HG03064 (cell line): ENCODE data around the gene CARD14.
A peak's percentile ranks its signal among the peaks of the same experiment; 100 is the strongest.
"Not testable (repeated sequence)": the region's sequence is repeated elsewhere in the genome, so short reads cannot be mapped to it uniquely, and the experiment has no call there.

Experiments used
- ATAC-seq: cut with Tn5 transposase; IDR thresholded peaks from one replicate; pipeline ENCODE4 v1.9.1; 2021; ENCODE audit warnings: low read depth; ENCODE audit not compliant: unreplicated experiment

Gene CARD14

GRCh38 chr17:80247561-80247960, 77.7 kb downstream of the CARD14 start:
- no peak for ATAC-seq

GRCh38 chr17:80248001-80248893, 78.4 kb downstream of the CARD14 start:
- ATAC-seq, result no peak

GRCh38 chr17:80248894-80249710, 79.3 kb downstream of the CARD14 start:
- ATAC-seq, result no peak

GRCh38 chr17:80251966-80252365, 82.1 kb downstream of the CARD14 start:
- no peak for ATAC-seq

GRCh38 chr17:80252871-80253270, 83.0 kb downstream of the CARD14 start:
- no peak for ATAC-seq

GRCh38 chr17:80253631-80254395, 84.0 kb downstream of the CARD14 start:
- ATAC-seq, result no peak

- ATAC-seq, result peak; percentile 48
Observed at GRCh38 chr17:80254396-80255251, 84.8 kb downstream of the CARD14 start.

- ATAC-seq, result no peak
Observed at GRCh38 chr17:80256034-80256350, 86.2 kb downstream of the CARD14 start.

GRCh38 chr17:80257716-80258213, 87.9 kb downstream of the CARD14 start:
- ATAC-seq, result no peak

GRCh38 chr17:80258296-80258695, 88.5 kb downstream of the CARD14 start:
- ATAC-seq, result not testable (repeated sequence)
